Neural cell (in vitro differentiated cells): Measurements from ENCODE around the gene PEA15. TPM values are rescaled to one million over a fixed set of nuclear protein-coding genes. Genes with fewer than 3 reads are reported as not detected.

ENCODE experiments used
- H2AFZ ChIP-seq: fragments of 200-600, 300-800 bp; sonication (generic), shearing (Covaris generic); 2 replicates; pipeline ENCODE4 v1.6.0; 2014; ENCODE audit warnings: low read depth, mild to moderate bottlenecking, antibody characterized with exemption, low read length, moderate library complexity
- H3F3A ChIP-seq: fragments of 200-600 bp; shearing (Covaris generic); 2 replicates; pipeline ENCODE4 v1.6.1; 2016; ENCODE audit warnings: mild to moderate bottlenecking, moderate library complexity, mixed read lengths, antibody characterized with exemption, low read length; ENCODE audit not compliant: insufficient read depth, poor library complexity, severe bottlenecking
- H3K27ac ChIP-seq: fragments of 200-600, 300-800 bp; sonication (generic), shearing (Covaris generic); 2 replicates; pipeline ENCODE4 v1.5.1; 2014; ENCODE audit warnings: mild to moderate bottlenecking, low read length, moderate library complexity
- H3K27me3 ChIP-seq: fragments of 300-800, 200-600 bp; sonication (generic), shearing (Covaris generic); 2 replicates; pipeline ENCODE4 v1.6.0; 2014; ENCODE audit warnings: mild to moderate bottlenecking, low read depth, low read length, moderate library complexity; ENCODE audit not compliant: insufficient read depth
- H3K36me3 ChIP-seq: fragments of 300-800, 200-600 bp; sonication (generic), shearing (Covaris generic); 2 replicates; pipeline ENCODE4 v1.5.1; 2014; ENCODE audit warnings: mild to moderate bottlenecking, antibody characterized with exemption, low read length, moderate library complexity; ENCODE audit not compliant: insufficient read depth
- H3K4me2 ChIP-seq: fragments of 300-800, 200-600 bp; sonication (generic), shearing (Covaris generic); 2 replicates; pipeline ENCODE4 v1.6.0; 2014; ENCODE audit warnings: mild to moderate bottlenecking, low read length
- H3K4me3 ChIP-seq: fragments of 300-800, 200-600 bp; sonication (generic), shearing (Covaris generic); 2 replicates; pipeline ENCODE4 v1.5.1; 2014; ENCODE audit warnings: mild to moderate bottlenecking, low read length, moderate library complexity
- H3K79me2 ChIP-seq: fragments of 200-600 bp; shearing (Covaris generic); replicated peaks from 2 replicates; pipeline ENCODE4 v1.6.0; 2014; ENCODE audit warnings: mild to moderate bottlenecking, low read length, moderate library complexity; ENCODE audit not compliant: insufficient read depth
- H3K9ac ChIP-seq: fragments of 300-800, 200-600 bp; sonication (generic), shearing (Covaris generic); 2 replicates; pipeline ENCODE4 v1.6.1; 2016; ENCODE audit warnings: mild to moderate bottlenecking, low read length, mixed read lengths
- H3K9me2 ChIP-seq: fragments of 200-600 bp; shearing (Covaris generic); 2 replicates; pipeline ENCODE4 v1.6.1; 2016; ENCODE audit warnings: mild to moderate bottlenecking, low read length, mixed read lengths; ENCODE audit not compliant: insufficient read depth
- H3K9me3 ChIP-seq: fragments of 200-600, 300-800 bp; sonication (generic), shearing (Covaris generic); 2 replicates; pipeline ENCODE4 v1.6.1; 2016; ENCODE audit warnings: mild to moderate bottlenecking, mixed run types, low read length, moderate library complexity, mixed read lengths
- H4K20me1 ChIP-seq: fragments of 200-600 bp; shearing (Covaris generic); 2 replicates; pipeline ENCODE4 v1.6.1; 2016; ENCODE audit warnings: mild to moderate bottlenecking, mixed run types; ENCODE audit not compliant: insufficient read depth
- CTCF ChIP-seq: fragments of 450-650 bp; IDR thresholded peaks from 2 replicates; pipeline ENCODE4 v1.5.1; 2014; ENCODE audit warnings: antibody characterized with exemption, mild to moderate bottlenecking, moderate library complexity; ENCODE audit not compliant: poor library complexity, severe bottlenecking
- EP300 ChIP-seq: fragments of 450-650 bp; conservative IDR thresholded peaks from 2 replicates; pipeline ENCODE4 v1.6.1; 2014; ENCODE audit warnings: antibody characterized with exemption, mild to moderate bottlenecking, moderate library complexity; ENCODE audit not compliant: poor library complexity, severe bottlenecking
- EZH2 ChIP-seq: fragments of 200-600, 300-800 bp; shearing (Covaris generic), sonication (generic); IDR thresholded peaks from 2 replicates; pipeline ENCODE4 v1.6.1; 2014; ENCODE audit warnings: antibody characterized with exemption, low read length, borderline replicate concordance, mild to moderate bottlenecking; ENCODE audit not compliant: insufficient read depth, poor library complexity, severe bottlenecking
- MXI1 ChIP-seq: fragments of 450-650 bp; conservative IDR thresholded peaks from 2 replicates; pipeline ENCODE4 v1.6.1; 2014; ENCODE audit warnings: antibody characterized with exemption, mild to moderate bottlenecking; ENCODE audit not compliant: poor library complexity, severe bottlenecking
- POLR2AphosphoS5 ChIP-seq: IDR thresholded peaks from 2 replicates; pipeline ENCODE4 v1.6.1; 2012
- RAD21 ChIP-seq: fragments of 450-650 bp; conservative IDR thresholded peaks from 2 replicates; pipeline ENCODE4 v1.6.1; 2014; ENCODE audit warnings: antibody characterized with exemption, mild to moderate bottlenecking, moderate library complexity
- REST ChIP-seq: IDR thresholded peaks from 2 replicates; pipeline ENCODE4 v1.6.1; 2012; ENCODE audit warnings: borderline replicate concordance
- SMC3 ChIP-seq: fragments of 450-650 bp; conservative IDR thresholded peaks from 2 replicates; pipeline ENCODE4 v1.6.1; 2014; ENCODE audit warnings: antibody characterized with exemption, mild to moderate bottlenecking, moderate library complexity; ENCODE audit not compliant: poor library complexity
- TAF1 ChIP-seq: IDR thresholded peaks from 2 replicates; pipeline ENCODE4 v1.6.1; 2012; ENCODE audit warnings: low read depth
- polyA plus RNA-seq: library from polyadenylated mRNA; depleted of rRNA; stranded (reverse); fragments of >200 nt; gene quantifications from 2 replicates; pipeline ENCODE4 v1.2.3, GENCODE V29; 2014

The PEA15 gene
- polyA plus RNA-seq, 1 donor from 2014 or later: 46.4 TPM

GRCh38 chr1:160179336-160179735 lies 25.8 kb upstream of the PEA15 start:
- H3K27ac ChIP-seq: no peak overlapping the region
- H3K36me3 ChIP-seq: no peaks in the 10 kb centered on the region
- no peaks in the 10 kb centered on the region for H3F3A ChIP-seq
- H2AFZ ChIP-seq: no peak overlapping the region
- H3K9me3 ChIP-seq: no peaks in the 10 kb centered on the region
- no peak overlapping the region for H3K4me3 ChIP-seq
- H3K27me3 ChIP-seq: no peaks in the 10 kb centered on the region
- H3K9ac ChIP-seq: no peak overlapping the region
- H3K9me2 ChIP-seq: no peaks in the 10 kb centered on the region
- no peaks in the 10 kb centered on the region for H3K79me2 ChIP-seq
- H4K20me1 ChIP-seq: no peaks in the 10 kb centered on the region
- no peak for TF ChIP-seq MXI1
- TF ChIP-seq RAD21: no peak
- TF ChIP-seq POLR2AphosphoS5: no peak
- no peak for TF ChIP-seq REST
- no peak for TF ChIP-seq CTCF
- TF ChIP-seq EZH2: no peak
- no peak for TF ChIP-seq SMC3
- no peak for TF ChIP-seq EP300
- no peak for TF ChIP-seq TAF1
- no peak overlapping the region for H3K4me2 ChIP-seq

GRCh38 chr1:160186246-160186645 lies 18.9 kb upstream of the PEA15 start:
- Histone ChIP-seq H4K20me1 (no peaks in the 10 kb centered on the region), H2AFZ (no peak overlapping the region), H3K4me2 (no peak overlapping the region), H3K27me3 (no peaks in the 10 kb centered on the region), H3K4me3 (no peak overlapping the region), H3K9me3 (no peaks in the 10 kb centered on the region), H3K27ac (no peak overlapping the region), H3F3A (no peaks in the 10 kb centered on the region), H3K9ac (no peak overlapping the region), H3K36me3 (no peaks in the 10 kb centered on the region), H3K79me2 (no peaks in the 10 kb centered on the region), H3K9me2 (no peaks in the 10 kb centered on the region)
- TF ChIP-seq CTCF (no peak), SMC3 (no peak), RAD21 (no peak), MXI1 (no peak), EP300 (no peak), POLR2AphosphoS5 (no peak), REST (no peak), EZH2 (no peak), TAF1 (no peak)
